Middle frontal gyrus (tissue), 1 donor: ENCODE data around the gene TIGAR.

ENCODE experiments used
- DNase-seq: peaks from one replicate; pipeline ENCODE4 v3.0.0-alpha.2; 2015; ENCODE audit warnings: low spot score; ENCODE audit errors: extremely low spot score

TIGAR gene

DNA sequence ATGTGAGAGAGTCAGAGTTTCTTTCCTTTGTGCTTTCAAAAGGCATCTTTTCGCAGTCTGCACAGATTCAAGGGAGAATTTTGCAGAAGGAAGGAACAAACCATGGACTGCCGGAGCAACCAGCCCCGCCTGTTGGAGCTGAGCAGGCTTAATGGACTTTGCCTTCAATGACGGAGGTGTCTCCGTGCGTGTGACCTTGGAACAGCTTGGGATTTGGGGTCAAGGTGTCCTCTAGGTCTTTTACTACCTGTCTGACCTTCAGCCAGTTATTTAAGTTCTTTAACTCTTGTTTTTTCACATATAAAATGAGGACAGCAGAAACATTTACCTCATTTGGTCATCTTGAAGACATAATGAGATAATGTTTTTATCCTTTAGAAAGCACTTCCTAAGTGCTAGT, 54.4 kb downstream of the TIGAR start:
- no peak for DNase-seq

DNA sequence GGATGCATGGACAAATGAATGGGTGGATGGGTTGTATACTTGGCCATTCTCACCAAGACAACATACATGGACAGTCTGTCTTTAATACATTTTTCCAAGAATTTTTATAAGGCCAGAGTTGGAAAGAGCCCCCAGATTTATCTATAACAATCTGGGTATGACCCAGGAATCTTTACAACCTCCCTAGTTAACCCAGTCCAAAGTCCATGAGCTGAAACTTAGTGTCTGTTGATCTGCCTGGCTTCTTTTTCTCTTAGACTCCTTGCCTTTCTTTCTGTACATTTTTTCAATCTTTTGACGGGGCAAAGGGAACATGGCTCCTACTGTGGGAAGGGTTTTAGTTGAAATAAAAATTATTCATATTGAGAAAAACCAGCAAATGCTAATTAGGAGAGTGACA, 57.8 kb downstream of the TIGAR start:
- DNase-seq, result no peak

DNA sequence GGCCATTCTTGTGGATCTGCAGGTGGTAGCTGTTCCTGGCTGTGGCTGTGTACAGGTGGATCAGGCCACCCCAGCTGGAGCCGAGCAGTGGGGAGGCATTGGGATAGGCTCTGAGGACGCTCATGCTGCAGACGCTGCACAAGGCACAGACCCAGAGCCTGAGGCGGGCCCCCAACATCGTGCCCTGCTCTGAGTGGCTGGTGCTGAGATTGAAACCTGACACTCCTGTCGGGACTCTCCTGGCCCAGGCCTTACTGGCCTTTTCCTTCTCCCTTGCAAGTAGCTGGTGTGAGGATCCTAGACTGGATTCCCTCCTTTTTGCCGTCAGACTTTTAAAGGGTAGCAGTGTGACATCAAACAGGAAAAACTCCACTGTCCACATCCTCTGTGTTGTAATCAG, 58.4 kb downstream of the TIGAR start, which contains the start of gene FGF23:
Gene FGF23, minus strand, starts transcription at position 308 of the 400 bp plus-strand sequence. Its CDS starts 130 bp downstream, at position 178.
- no peak for DNase-seq

DNA sequence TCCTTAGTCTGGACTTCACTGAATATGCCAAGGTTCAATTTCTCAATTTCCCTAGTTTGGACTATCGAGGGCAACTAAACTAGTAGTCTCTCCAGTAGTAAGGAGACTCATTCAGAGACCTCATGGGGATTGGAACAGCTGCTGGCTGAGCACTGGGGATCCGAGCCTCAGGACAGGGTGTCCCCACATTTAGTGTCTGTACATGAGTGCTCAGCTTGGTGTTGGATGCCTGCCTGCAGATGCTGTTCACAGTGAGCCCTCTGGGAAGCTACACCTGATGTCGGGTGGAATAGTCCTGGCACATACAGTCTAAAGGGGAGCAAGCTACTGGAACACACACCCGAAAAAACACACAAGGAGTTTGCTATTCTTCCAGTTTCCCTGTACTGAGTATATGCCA, 59.3 kb downstream of the TIGAR start:
- no peak for DNase-seq

DNA sequence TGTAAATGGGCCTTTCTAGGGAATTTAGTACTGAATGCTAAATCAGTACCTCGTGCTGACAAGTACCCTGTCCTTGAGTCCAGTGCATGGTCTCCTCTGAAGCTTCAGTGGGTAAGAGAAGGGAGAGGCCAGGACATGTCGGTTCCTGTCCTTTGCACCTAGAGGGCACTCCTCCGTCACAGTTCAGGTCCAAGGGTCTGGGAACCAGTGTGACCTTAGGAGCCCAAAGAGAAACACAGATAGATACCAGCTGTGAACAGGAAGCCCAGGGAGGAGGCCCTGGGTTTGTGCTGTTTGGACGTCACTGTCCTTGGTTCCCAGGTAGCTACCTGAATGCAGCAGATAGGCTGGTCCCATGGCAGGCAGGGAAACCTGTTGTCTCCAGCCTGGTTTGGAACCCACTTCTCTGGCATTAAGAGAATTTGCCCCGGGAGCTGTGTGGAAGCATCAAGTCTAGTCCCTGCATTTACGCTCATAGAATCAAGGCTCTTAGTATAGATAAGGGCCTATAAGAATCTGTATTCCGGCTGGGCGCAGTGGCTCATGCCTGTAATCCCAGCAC, 62.4 kb downstream of the TIGAR start:
- DNase-seq, result no peak

DNA sequence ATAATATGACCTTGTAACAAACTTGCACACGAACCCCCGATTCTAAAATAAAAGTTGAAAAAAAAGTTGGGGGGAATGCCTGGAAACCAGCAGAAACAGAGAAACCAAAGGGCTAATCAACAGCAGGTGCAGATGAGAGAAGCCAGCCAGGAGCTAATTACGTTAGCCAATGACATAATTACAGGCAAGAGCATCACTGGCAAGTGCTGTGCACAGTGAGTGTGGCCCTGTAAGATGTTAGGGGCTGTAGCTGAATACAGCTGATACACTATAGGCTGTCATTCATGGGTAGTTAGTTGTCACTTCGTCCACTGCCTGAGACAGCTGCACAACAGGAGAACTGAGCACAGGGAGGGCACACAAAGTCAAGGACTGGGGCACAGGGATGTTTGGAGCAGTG, 65.8 kb downstream of the TIGAR start:
- DNase-seq, result no peak

DNA sequence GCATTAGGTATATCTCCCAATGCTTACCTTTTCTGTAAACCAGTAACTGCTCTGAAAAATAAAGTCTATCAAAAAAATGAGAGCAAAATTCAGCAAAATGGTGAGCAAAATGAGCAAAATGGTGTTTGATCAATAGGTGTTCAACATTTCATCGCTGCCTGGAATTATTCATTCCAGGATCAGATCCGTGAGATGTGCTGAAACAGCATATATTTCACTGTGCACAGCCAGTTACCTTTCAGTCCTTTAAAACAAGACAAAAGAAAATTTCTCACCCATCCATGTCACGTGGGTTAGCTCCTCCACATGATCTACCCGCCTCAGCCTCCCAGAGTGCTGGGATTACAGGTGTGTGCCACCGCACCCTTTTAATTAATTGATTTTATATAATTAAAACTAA, 66.6 kb downstream of the TIGAR start:
- no peak for DNase-seq

DNA sequence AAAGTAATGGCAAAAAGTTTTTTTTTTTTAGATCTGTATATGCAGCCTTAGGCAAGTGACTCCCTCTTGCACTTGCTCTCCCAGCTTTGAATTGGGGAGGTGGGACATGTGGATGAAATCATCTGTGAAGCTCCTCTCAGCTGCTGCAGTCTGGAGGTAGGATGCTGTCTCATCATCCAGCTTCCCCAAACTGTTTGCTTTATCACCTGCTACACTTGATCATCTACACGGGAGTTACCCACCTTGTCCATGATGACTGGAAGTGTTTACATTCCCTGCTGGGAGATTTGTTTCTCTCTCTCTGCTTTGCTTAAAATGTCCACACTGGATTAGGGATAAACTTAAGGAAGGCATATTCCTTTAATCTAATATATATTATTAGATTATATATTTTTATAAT, 67.0 kb downstream of the TIGAR start:
- no peak for DNase-seq

DNA sequence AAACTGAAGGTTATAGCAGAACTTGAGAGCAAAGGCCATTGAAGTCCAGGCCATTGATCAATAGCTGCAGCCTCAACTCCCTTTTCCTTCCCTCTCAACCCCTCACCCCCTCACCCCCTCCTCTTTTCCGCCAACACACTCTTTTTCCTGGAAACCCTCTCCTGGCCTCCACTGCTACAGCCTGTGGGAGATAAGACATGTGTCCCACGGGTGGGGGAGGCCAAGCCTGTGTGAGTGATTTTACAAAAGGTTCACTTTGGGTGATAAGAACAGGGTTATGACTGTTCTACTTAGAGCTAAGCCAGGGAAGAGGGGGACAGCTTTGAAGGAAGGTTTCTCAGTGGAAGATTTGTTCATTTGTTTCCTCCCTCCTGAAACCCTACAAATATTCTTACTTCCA, 67.6 kb downstream of the TIGAR start:
- no peak for DNase-seq

DNA sequence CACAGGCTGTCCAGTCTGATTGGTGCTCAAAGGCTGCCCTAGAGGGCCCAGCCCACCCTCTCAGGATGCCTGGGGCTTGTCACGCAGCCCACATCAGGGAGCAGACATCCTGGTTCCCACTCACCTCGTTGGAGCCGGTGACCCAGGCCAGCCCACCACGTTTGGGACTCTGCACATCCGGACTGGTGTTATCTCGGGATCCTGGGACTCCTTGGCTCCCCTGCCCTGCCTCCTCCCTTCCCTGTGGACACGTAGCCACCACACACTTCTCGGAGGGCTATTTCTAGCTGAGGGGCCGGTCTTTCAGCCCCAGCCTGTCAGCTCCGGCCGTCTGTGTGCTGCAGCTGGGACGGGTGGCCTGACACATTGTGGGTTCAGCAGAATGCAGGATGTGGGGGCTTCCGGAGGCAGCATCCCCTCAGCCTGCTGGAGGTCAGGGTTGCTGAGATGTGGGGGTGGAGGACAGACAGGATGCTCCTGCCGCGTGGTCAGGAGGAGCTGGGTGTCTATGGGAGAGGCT, 71.3 kb downstream of the TIGAR start:
- no peak for DNase-seq

DNA sequence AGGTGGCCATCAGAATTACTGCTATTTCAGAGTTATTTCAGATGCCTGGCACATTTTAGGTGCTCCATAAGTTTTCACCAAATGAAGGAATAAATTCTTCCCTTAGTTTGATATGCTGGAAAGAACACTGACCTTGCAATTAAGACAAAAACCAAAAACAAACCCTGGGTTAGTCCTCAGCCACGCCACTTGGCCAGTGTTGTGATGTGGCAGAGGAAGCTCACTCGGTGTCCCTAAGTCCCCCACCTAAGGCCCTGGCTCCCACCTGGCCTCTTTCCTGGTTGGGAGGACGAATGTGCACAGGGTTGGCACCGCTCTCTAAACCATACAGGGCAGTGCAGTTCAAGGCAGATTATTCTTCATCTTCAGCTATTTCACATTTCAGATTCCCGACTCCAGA, 72.2 kb downstream of the TIGAR start:
- no peak for DNase-seq

DNA sequence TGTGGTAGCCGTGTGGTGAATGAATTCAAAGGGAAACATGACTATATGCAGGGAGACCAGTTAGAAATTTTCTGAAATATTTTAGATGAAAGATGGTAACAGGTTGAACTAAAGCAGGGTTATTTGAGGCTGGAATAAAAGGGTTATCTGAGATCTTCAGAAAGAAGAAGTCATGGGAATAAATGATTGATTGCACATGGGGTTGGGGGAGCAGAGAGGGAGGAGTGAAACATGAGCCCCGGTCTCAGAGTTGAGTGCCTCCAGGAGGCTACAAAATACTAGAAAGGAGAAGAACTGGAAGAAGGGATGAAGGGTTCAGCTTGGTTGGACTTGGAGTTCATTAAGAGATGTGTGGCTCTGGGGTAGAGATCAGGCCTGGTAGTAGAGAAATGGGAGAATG, 74.8 kb downstream of the TIGAR start:
- DNase-seq, result no peak

DNA sequence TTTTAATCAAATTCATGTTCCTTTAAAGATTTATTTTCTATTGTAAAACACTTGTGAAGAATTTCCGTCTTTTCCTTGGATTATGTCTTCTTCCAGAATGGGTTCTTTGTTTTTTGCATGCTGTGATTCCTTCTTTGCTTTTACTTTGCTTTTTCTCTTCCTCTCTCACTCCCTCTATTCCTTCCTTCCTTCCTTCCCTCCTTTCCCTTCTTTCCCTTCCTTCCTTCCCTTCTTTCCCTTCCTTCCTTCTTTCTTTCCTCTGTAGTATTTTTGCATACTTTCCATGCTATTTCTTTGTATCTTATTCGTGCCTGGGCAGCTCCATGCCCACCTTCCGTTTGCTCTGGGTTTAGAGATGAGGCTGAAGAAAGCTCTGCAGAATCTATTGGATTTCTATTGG, 80.1 kb downstream of the TIGAR start:
- DNase-seq, result no peak

DNA sequence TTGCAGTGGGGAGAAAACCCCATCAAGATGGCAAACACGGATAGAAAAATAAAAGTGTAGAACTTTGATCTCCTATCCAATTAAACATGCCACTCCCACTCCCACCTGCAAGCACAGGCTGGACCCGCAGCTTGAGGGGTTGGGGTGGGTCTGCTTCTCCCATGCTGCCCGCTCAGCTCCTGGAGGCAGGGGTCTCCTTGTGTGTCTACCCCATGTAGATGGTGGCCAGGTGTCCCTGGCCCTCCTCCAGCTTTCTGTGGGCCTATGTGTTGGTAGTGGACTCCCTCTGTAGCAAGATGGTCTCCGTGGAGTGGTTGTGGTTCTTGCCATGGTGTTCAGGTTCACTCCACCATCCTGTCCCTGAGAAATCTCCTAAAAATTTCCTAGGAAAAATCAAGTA, 82.0 kb downstream of the TIGAR start:
- DNase-seq, result no peak
